CD4-positive, alpha-beta T cell treated with Interleukin-15 for 4 hours (primary cell): ENCODE data around the gene CDKN2AIP.
"Not testable (repeated sequence)": the region's sequence is repeated elsewhere in the genome, so short reads cannot be mapped to it uniquely, and the experiment has no call there.

Source experiments
- DNase-seq: peaks from one replicate; pipeline ENCODE4 v3.0.0-alpha.2; 2020; ENCODE audit warnings: low spot score

Gene CDKN2AIP

GRCh38 chr4:183448436-183448835 lies 4.0 kb downstream of the CDKN2AIP start:
- DNase-seq, result no peak

- no peak for DNase-seq
These were observed 4.9 kb downstream of the CDKN2AIP start for GRCh38 chr4:183449193-183449882.

GRCh38 chr4:183450108-183450507 lies 5.7 kb downstream of the CDKN2AIP start:
- DNase-seq, result no peak

GRCh38 chr4:183455431-183456195 lies 11.2 kb downstream of the CDKN2AIP start:
- no peak for DNase-seq

- no peak for DNase-seq
These were observed 13.6 kb downstream of the CDKN2AIP start for GRCh38 chr4:183458005-183458404.

GRCh38 chr4:183463903-183464619 lies 19.6 kb downstream of the CDKN2AIP start:
- not testable (repeated sequence) for DNase-seq

GRCh38 chr4:183465879-183466278 lies 21.4 kb downstream of the CDKN2AIP start:
- DNase-seq, result not testable (repeated sequence)

- DNase-seq, result no peak
These were observed 22.8 kb downstream of the CDKN2AIP start for GRCh38 chr4:183467246-183467645.

- DNase-seq, result no peak
These were observed 24.0 kb downstream of the CDKN2AIP start for GRCh38 chr4:183468210-183469095.

GRCh38 chr4:183469285-183469684 lies 24.8 kb downstream of the CDKN2AIP start:
- no peak for DNase-seq

GRCh38 chr4:183469936-183470335 lies 25.5 kb downstream of the CDKN2AIP start:
- DNase-seq, result no peak

GRCh38 chr4:183470821-183471220 lies 26.4 kb downstream of the CDKN2AIP start:
- DNase-seq, result no peak

GRCh38 chr4:183471946-183472708 lies 27.7 kb downstream of the CDKN2AIP start:
- DNase-seq, result peak; percentile 75

GRCh38 chr4:183478123-183478522 lies 33.7 kb downstream of the CDKN2AIP start:
- DNase-seq, result no peak

GRCh38 chr4:183478926-183479325 lies 34.5 kb downstream of the CDKN2AIP start:
- DNase-seq, result no peak

GRCh38 chr4:183482515-183483095 lies 38.2 kb downstream of the CDKN2AIP start:
- not testable (repeated sequence) for DNase-seq

GRCh38 chr4:183483997-183484396 lies 39.6 kb downstream of the CDKN2AIP start:
- no peak for DNase-seq

GRCh38 chr4:183485411-183486160 lies 41.1 kb downstream of the CDKN2AIP start:
- no peak for DNase-seq

- DNase-seq, result no peak
These were observed 48.4 kb downstream of the CDKN2AIP start for GRCh38 chr4:183492791-183493222.

- no peak for DNase-seq
These were observed 48.8 kb downstream of the CDKN2AIP start for GRCh38 chr4:183493246-183493645.
